HEK293 (cell line): ENCODE data around the gene BTN2A1.
A peak's percentile ranks its signal among the peaks of the same experiment; 100 is the strongest.

Experiments used
- CTCF ChIA-PET: fragments of 350-600 bp; formaldehyde crosslinking; extraction: SDS; loops from one replicate; lab custom pipeline; 2021; ENCODE audit warnings: antibody characterized with exemption; lab: Yijun Ruan, JAX
- POLR2A ChIA-PET: fragments of 300-600 bp; formaldehyde crosslinking; extraction: SDS; loops from one replicate; lab custom pipeline; 2020; ENCODE audit warnings: antibody characterized with exemption, inconsistent platforms; lab: Yijun Ruan, JAX
- H3K27ac ChIP-seq: fragments of 200-500 bp; sonication (Bioruptor generic); 2 replicates; pipeline ENCODE4 v1.5.1; 2014; ENCODE audit warnings: low read depth, low read length, control low read depth, inconsistent platforms; ENCODE audit errors: extremely low read depth
- H3K36me3 ChIP-seq, 2 experiments: fragments of 200-500 bp in 1 of 2; sonication (Bioruptor generic) in 1 of 2; 1 replicate in 1 of 2; 2 replicates in 1 of 2; pipeline ENCODE4 v1.5.1; 2014 to 2017; ENCODE audit warnings: inconsistent platforms in 2 of 2, low read length in 2 of 2; ENCODE audit not compliant: control insufficient read depth in 2 of 2, insufficient read depth in 1 of 2
- H3K4me1 ChIP-seq: fragments of 200-500 bp; sonication (Bioruptor generic); 2 replicates; pipeline ENCODE4 v1.5.1; 2014; ENCODE audit warnings: mild to moderate bottlenecking, low read length, inconsistent platforms; ENCODE audit not compliant: control insufficient read depth, insufficient read depth
- H3K4me3 ChIP-seq: 2 replicates; pipeline ENCODE4 v1.5.1; 2011; ENCODE audit warnings: low read depth, mild to moderate bottlenecking, control low read depth, low read length, moderate library complexity
- H3K9me3 ChIP-seq: fragments of 200-500 bp; sonication (Bioruptor generic); 2 replicates; pipeline ENCODE4 v1.5.1; 2014; ENCODE audit warnings: low read depth, low read length, inconsistent platforms; ENCODE audit not compliant: control insufficient read depth, insufficient read depth
- HOXC10 ChIP-seq: sonication (generic); formaldehyde crosslinking; IDR thresholded peaks from 2 replicates; pipeline ENCODE4 v1.8.1; 2023; ENCODE audit warnings: mild to moderate bottlenecking, missing genetic modification reagents
- PRDM2 ChIP-seq: fragments of 450-650 bp; formaldehyde crosslinking; IDR thresholded peaks from 2 replicates; pipeline ENCODE4 v1.5.1; 2016; ENCODE audit warnings: missing biosample characterization, missing genetic modification characterization, borderline replicate concordance
- RBAK ChIP-seq: fragments of 450-650 bp; formaldehyde crosslinking; IDR thresholded peaks from 2 replicates; pipeline ENCODE4 v1.5.1; 2016; ENCODE audit warnings: missing biosample characterization, missing genetic modification characterization
- ZFP37 ChIP-seq: fragments of 450-650 bp; formaldehyde crosslinking; IDR thresholded peaks from 2 replicates; pipeline ENCODE4 v1.5.1; 2016; ENCODE audit warnings: missing biosample characterization, missing genetic modification characterization
- ZNF175 ChIP-seq: fragments of 450-650 bp; formaldehyde crosslinking; IDR thresholded peaks from 2 replicates; pipeline ENCODE4 v1.5.1; 2016; ENCODE audit warnings: missing biosample characterization, missing genetic modification characterization
- ZNF184 ChIP-seq: fragments of 450-650 bp; IDR thresholded peaks from 2 replicates; pipeline ENCODE4 v1.5.1; 2018; ENCODE audit warnings: missing biosample characterization, mild to moderate bottlenecking, missing genetic modification characterization
- ZNF26 ChIP-seq: fragments of 450-650 bp; formaldehyde crosslinking; IDR thresholded peaks from 2 replicates; pipeline ENCODE4 v1.5.1; 2016; ENCODE audit warnings: missing biosample characterization, missing genetic modification characterization
- ZNF274 ChIP-seq, 2 experiments: fragments of 200-500 bp in 1 of 2; fragments of 450-650 bp in 1 of 2; sonication (Bioruptor generic) in 1 of 2; formaldehyde crosslinking in 1 of 2; IDR thresholded peaks; 2 replicates each; pipeline versions ENCODE4 v1.5.1 to v1.6.1; 2014 to 2016; ENCODE audit warnings: borderline replicate concordance in 1 of 2, inconsistent platforms in 1 of 2, low read length in 1 of 2, missing biosample characterization in 1 of 2, missing genetic modification characterization in 1 of 2
- ZNF341 ChIP-seq: fragments of 450-650 bp; formaldehyde crosslinking; IDR thresholded peaks from 2 replicates; pipeline ENCODE4; 2016; ENCODE audit warnings: low read depth, missing biosample characterization, missing genetic modification characterization
- ZNF530 ChIP-seq: fragments of 450-650 bp; formaldehyde crosslinking; IDR thresholded peaks from 2 replicates; pipeline ENCODE4 v1.5.1; 2016; ENCODE audit warnings: low read depth, missing biosample characterization, missing genetic modification characterization
- ZNF560 ChIP-seq: fragments of 450-650 bp; formaldehyde crosslinking; IDR thresholded peaks from 2 replicates; pipeline ENCODE4 v1.5.1; 2017; ENCODE audit warnings: missing biosample characterization, missing genetic modification characterization, borderline replicate concordance
- ZNF580 ChIP-seq: fragments of 450-650 bp; formaldehyde crosslinking; IDR thresholded peaks from 2 replicates; pipeline ENCODE4 v1.5.1; 2016; ENCODE audit warnings: missing biosample characterization, missing genetic modification characterization
- ZNF660 ChIP-seq: fragments of 450-650 bp; IDR thresholded peaks from 2 replicates; pipeline ENCODE4 v1.5.1; 2018; ENCODE audit warnings: missing biosample characterization, mild to moderate bottlenecking, missing genetic modification characterization
- ZNF670 ChIP-seq: fragments of 450-650 bp; formaldehyde crosslinking; IDR thresholded peaks from 2 replicates; pipeline ENCODE4 v1.5.1; 2016; ENCODE audit warnings: missing biosample characterization, missing genetic modification characterization, low read depth
- ZNF692 ChIP-seq: fragments of 450-650 bp; formaldehyde crosslinking; IDR thresholded peaks from 2 replicates; pipeline ENCODE4 v1.5.1; 2016; ENCODE audit warnings: missing biosample characterization, missing genetic modification characterization
- ZNF76 ChIP-seq: fragments of 450-650 bp; formaldehyde crosslinking; IDR thresholded peaks from 2 replicates; pipeline ENCODE4; 2016; ENCODE audit warnings: low read depth, missing biosample characterization, missing genetic modification characterization, borderline replicate concordance
- ZNF792 ChIP-seq: fragments of 450-650 bp; formaldehyde crosslinking; IDR thresholded peaks from 2 replicates; pipeline ENCODE4 v1.5.1; 2016; ENCODE audit warnings: missing biosample characterization, missing genetic modification characterization
- ZSCAN5A ChIP-seq: fragments of 450-650 bp; formaldehyde crosslinking; IDR thresholded peaks from 2 replicates; pipeline ENCODE4 v1.5.1; 2016; ENCODE audit warnings: missing biosample characterization, missing genetic modification characterization

Gene BTN2A1

GRCh38 chr6:26441977-26442376 is 15.8 kb upstream of the BTN2A1 start:
- POLR2A ChIA-PET: no interaction called here
- H3K36me3 ChIP-seq: no peaks in the 10 kb centered on the region
- H3K27ac ChIP-seq: no peak overlapping the region
- H3K9me3 ChIP-seq: no peaks in the 10 kb centered on the region
- no peak overlapping the region for H3K4me3 ChIP-seq
- no peaks in the 10 kb centered on the region for H3K4me1 ChIP-seq
- CTCF ChIA-PET: interaction anchor here (1.8 kb wide), 1 partner anchor 100 kb away, joined by 9 read pairs; no protein-coding TSS in a partner anchor
- TF ChIP-seq ZNF175 (tag by site-specific recombination): no peak
- no peak for TF ChIP-seq HOXC10 (CRISPR knock-in tag)
- TF ChIP-seq ZNF341 (tag by site-specific recombination): peak; percentile 84
- no peak for TF ChIP-seq RBAK (tag by site-specific recombination)
- no peak for TF ChIP-seq ZNF660 (tag by site-specific recombination)
- no peak for TF ChIP-seq ZNF560 (tag by site-specific recombination)
- no peak for TF ChIP-seq ZFP37 (tag by site-specific recombination)
- TF ChIP-seq ZNF670 (tag by site-specific recombination): no peak

GRCh38 chr6:26445934-26446667 is 11.7 kb upstream of the BTN2A1 start:
- CTCF ChIA-PET: interaction anchor here (0.6 to 1.4 kb wide), 4 partner anchors 27 to 105 kb away, joined by 3 to 6 read pairs (median 4); no protein-coding TSS in a partner anchor
- no peak overlapping the region for H3K4me3 ChIP-seq
- H3K36me3 ChIP-seq: no peaks in the 10 kb centered on the region
- TF ChIP-seq PRDM2: no peak
- no peak for TF ChIP-seq ZNF692 (tag by site-specific recombination)
- TF ChIP-seq ZSCAN5A (tag by site-specific recombination): no peak
- TF ChIP-seq ZNF580 (tag by site-specific recombination): no peak
- no peak for TF ChIP-seq ZNF274 (IDR thresholded peaks at IDR 0.05; ENCODE audit: low read length)
- no peak for TF ChIP-seq ZNF274 (tag by site-specific recombination; IDR thresholded peaks at IDR 0.05; ENCODE audit: borderline replicate concordance)
- no peak for TF ChIP-seq ZNF26 (tag by site-specific recombination)
- TF ChIP-seq ZNF184 (tag by site-specific recombination): no peak
- TF ChIP-seq ZNF792 (tag by site-specific recombination): no peak
- TF ChIP-seq ZNF530 (tag by site-specific recombination): no peak
- TF ChIP-seq ZNF76 (tag by site-specific recombination): no peak
- no peak overlapping the region for H3K27ac ChIP-seq
- POLR2A ChIA-PET: interaction anchor here (0.5 kb wide), 1 partner anchor 122 kb away, joined by 3 read pairs; no protein-coding TSS in a partner anchor
- H3K9me3 ChIP-seq: no peaks in the 10 kb centered on the region
- H3K4me1 ChIP-seq: no peaks in the 10 kb centered on the region
